Measurements from ENCODE around the gene OSBP2.

- TF ChIP-seq POLR2A (IDR thresholded peaks at IDR 0.05) = no peak
- TF ChIP-seq CTCF (IDR thresholded peaks at IDR 0.05) = no peak
These were observed 238.8 kb downstream of the OSBP2 start for GRCh38 chr22:30933457-30933856.

Measured in right lobe of liver (tissue), 4 donors.